ENCODE data around the gene MRPL10.

Gene MRPL10

DNA sequence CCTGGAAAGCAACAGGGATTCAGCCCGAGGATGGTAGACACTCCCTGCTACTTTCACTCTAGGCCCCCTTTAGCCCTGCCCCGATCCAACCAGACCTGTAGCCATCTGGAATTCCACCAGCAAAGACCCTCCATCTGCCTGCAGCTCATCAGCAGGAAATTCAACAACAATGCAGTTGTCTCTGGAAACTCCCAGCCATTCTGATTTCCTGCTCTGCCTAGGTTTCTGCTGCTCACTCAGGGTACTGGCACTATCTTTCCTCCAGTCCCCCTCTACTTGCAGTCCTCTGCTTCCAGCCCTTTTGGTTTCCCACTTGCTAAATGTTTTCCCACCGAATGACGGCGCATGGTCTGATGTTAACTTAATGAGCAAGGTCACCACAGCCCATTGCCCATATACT lies 22.3 kb upstream of the MRPL10 start:
- H3K9ac ChIP-seq (ENCODE audit: low read length): no peak overlapping the region
- no peak overlapping the region for H3K4me3 ChIP-seq (ENCODE audit: low read length)
- no peaks in the 10 kb centered on the region for H3K36me3 ChIP-seq (ENCODE audit: control insufficient read depth, low read depth, low read length)
- no peak overlapping the region for H3K27ac ChIP-seq (ENCODE audit: low read length)
- H3K27me3 ChIP-seq (ENCODE audit: control insufficient read depth, insufficient read depth, low read length): peaks cover 79% of the 10 kb centered on the region
- no peaks in the 10 kb centered on the region for H3K9me3 ChIP-seq (ENCODE audit: control insufficient read depth, low read depth, low read length)
- peaks cover 23% of the 10 kb centered on the region for H3K4me1 ChIP-seq (ENCODE audit: control insufficient read depth, low read depth, low read length)

DNA sequence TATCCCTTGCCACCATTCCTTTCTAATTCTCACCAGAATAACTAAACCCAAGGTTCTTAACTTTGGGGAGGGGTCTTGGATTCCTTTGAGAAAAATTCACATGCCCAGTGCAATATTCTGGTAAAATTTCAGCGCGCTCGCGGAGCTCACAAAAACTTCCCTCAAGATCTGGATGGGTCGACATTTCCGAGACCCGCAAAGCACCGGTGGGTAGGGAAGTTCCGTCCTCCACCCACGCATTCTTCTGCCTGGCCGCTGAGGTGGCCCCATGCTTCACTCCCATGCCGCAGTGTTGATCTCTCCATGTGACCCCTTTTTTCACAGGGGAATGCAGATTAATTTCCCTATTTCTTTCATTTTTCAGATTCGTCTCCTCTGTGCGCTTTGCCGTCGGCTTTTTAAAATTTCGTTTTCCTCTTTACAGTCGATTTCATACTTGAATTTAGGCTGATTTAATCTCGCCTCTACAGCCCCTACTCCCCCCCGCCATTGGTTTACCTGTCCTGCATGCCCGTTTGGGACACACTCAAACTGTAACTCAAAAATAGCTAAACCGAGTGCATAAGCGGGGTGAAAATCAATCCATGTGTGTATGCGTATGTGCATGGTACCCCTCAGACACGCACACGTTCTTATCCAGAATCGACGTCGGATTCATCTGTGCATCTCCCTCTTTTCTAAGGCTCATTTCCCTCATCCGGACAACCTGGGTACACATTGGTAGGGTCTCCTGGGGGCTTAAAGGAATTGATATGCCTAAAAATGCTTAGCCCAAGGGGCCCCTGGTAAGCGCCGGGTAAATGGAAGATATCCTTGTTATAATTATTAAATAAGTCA lies 21.0 kb upstream of the MRPL10 start:
- no peak overlapping the region for H3K27ac ChIP-seq (ENCODE audit: low read length)
- H3K27me3 ChIP-seq (ENCODE audit: control insufficient read depth, insufficient read depth, low read length): peaks cover 92% of the 10 kb centered on the region
- no peaks in the 10 kb centered on the region for H3K9me3 ChIP-seq (ENCODE audit: control insufficient read depth, low read depth, low read length)
- H3K4me3 ChIP-seq (ENCODE audit: low read length): peak overlapping the region; percentile 69
- no peaks in the 10 kb centered on the region for H3K36me3 ChIP-seq (ENCODE audit: control insufficient read depth, low read depth, low read length)
- H3K4me1 ChIP-seq (ENCODE audit: control insufficient read depth, low read depth, low read length): peaks cover 23% of the 10 kb centered on the region
- no peak overlapping the region for H3K9ac ChIP-seq (ENCODE audit: low read length)

DNA sequence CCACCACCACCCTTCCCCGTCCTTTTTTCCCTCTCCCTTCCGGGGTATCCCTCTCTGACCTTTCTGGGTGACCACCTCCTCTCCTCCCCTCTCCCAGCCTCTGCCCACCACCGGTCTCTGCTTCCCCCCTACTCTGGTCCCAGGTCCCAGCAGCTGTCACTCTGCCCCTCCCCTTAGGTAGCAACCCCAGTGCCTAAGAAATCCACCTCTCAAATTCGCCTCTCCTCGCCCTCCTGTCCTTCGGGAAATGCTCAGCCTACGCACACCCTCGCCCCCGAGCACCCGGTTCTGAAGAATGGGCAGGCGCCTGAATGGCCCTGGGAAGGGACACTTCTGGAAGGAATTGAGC lies 20.4 kb upstream of the MRPL10 start:
- H3K9me3 ChIP-seq (ENCODE audit: control insufficient read depth, low read depth, low read length): no peaks in the 10 kb centered on the region
- peak overlapping the region; percentile 69 for H3K4me3 ChIP-seq (ENCODE audit: low read length)
- no peak overlapping the region for H3K9ac ChIP-seq (ENCODE audit: low read length)
- no peaks in the 10 kb centered on the region for H3K36me3 ChIP-seq (ENCODE audit: control insufficient read depth, low read depth, low read length)
- H3K4me1 ChIP-seq (ENCODE audit: control insufficient read depth, low read depth, low read length): peaks cover 23% of the 10 kb centered on the region
- H3K27me3 ChIP-seq (ENCODE audit: control insufficient read depth, insufficient read depth, low read length): peaks cover 98% of the 10 kb centered on the region
- no peak overlapping the region for H3K27ac ChIP-seq (ENCODE audit: low read length)

DNA sequence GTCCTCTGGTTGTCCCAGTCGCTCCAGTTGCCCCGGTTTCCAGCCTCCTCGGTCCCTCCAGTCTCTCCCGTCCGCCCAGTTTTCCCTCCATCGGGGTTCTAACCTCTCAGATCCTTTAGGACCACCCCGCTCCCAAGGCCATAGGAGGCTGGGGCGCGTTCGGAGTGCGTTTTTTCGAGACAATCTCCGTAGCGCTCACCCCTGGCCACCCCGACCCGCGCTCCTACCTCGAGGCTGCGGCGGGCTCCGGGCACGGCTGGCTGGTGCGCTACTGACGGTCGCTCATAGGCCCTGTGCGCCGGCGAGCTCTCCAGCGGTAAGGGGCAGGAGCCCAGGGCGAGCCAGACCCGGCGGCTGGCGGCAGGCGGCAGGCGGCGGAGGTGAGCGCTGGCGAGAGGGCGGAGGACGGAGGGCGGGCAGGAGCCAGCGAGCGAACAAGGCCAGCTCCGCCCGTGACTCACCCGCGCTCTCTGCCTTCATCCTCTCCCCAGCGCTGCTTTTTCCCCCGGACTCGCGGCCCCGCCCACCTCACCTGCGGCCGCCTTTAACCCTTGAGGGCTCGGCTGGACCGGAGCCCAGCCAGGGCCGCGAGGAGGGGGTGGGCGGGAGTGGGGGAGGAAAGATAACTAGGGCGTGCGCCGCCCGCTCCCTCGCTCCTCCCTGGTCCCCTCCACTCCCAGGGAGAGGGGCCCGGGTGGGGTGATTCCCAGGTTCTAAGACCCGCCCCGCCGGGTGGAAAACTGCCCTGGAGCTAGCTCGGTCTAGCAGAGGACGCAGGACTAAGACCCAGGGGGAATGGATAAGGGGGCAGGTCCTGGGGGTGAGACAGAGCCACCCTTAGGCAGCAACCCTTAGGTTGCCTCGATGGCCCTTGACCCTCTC lies 19.6 kb upstream of the MRPL10 start, which contains the start of gene SP6:
Gene SP6 (minus strand): TSS at position 472 of the 882 bp plus-strand sequence. CDS start 2,734 bp downstream, outside the sequence.
- Histone ChIP-seq H3K9ac (ENCODE audit: low read length) (peak within 1 kb of the TSS; percentile 14), H3K36me3 (ENCODE audit: control insufficient read depth, low read depth, low read length) (no peaks in the 10 kb centered on the region), H3K9me3 (ENCODE audit: control insufficient read depth, low read depth, low read length) (no peaks in the 10 kb centered on the region), H3K4me1 (ENCODE audit: control insufficient read depth, low read depth, low read length) (peaks cover 23% of the 10 kb centered on the region), H3K27ac (ENCODE audit: low read length) (no peak within 1 kb of the TSS), H3K4me3 (ENCODE audit: low read length) (peak within 1 kb of the TSS; percentile 69), H3K27me3 (ENCODE audit: control insufficient read depth, insufficient read depth, low read length) (peaks cover 99% of the 10 kb centered on the region)

DNA sequence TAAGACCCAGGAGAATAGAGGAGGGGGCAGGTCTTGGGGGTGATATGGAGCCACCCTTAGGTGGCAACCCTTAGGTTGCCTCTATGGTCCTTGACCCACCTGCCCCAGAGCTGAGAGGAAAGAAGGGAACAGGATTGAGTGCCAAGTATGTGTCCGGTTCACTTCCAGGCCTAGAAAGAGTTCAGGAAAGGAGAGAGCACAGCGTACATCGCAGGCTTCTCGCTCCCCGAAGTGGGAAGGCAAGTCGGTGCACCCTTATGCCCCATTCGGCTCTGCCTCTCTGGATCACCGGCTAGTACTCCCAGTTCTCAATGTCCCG lies 19.0 kb upstream of the MRPL10 start:
- peak overlapping the region; percentile 14 for H3K9ac ChIP-seq (ENCODE audit: low read length)
- no peak overlapping the region for H3K27ac ChIP-seq (ENCODE audit: low read length)
- H3K9me3 ChIP-seq (ENCODE audit: control insufficient read depth, low read depth, low read length): no peaks in the 10 kb centered on the region
- peaks cover 99% of the 10 kb centered on the region for H3K27me3 ChIP-seq (ENCODE audit: control insufficient read depth, insufficient read depth, low read length)
- peak overlapping the region; percentile 69 for H3K4me3 ChIP-seq (ENCODE audit: low read length)
- peaks cover 23% of the 10 kb centered on the region for H3K4me1 ChIP-seq (ENCODE audit: control insufficient read depth, low read depth, low read length)
- no peaks in the 10 kb centered on the region for H3K36me3 ChIP-seq (ENCODE audit: control insufficient read depth, low read depth, low read length)

DNA sequence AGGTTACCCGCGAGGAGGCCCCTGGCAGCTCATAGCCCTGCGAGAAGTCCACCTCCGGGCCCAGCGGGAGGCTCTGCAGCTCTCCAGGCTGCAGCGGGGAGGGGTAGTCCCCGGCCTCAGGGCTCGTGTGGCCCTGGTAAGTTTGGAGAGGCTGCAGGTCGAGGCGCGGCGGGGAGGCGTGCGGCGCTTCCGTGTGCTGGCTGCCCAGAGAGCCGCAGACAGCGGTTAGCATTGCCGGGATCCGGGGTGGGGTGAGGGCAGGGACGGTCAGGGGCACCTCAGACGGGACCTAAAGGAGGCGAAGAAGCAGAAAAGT lies 16.8 kb upstream of the MRPL10 start:
- Histone ChIP-seq H3K9me3 (ENCODE audit: control insufficient read depth, low read depth, low read length) (no peaks in the 10 kb centered on the region), H3K27ac (ENCODE audit: low read length) (no peak overlapping the region), H3K9ac (ENCODE audit: low read length) (no peak overlapping the region), H3K27me3 (ENCODE audit: control insufficient read depth, insufficient read depth, low read length) (peaks cover 85% of the 10 kb centered on the region), H3K4me1 (ENCODE audit: control insufficient read depth, low read depth, low read length) (peaks cover 25% of the 10 kb centered on the region), H3K36me3 (ENCODE audit: control insufficient read depth, low read depth, low read length) (no peaks in the 10 kb centered on the region), H3K4me3 (ENCODE audit: low read length) (peak overlapping the region; percentile 49)

DNA sequence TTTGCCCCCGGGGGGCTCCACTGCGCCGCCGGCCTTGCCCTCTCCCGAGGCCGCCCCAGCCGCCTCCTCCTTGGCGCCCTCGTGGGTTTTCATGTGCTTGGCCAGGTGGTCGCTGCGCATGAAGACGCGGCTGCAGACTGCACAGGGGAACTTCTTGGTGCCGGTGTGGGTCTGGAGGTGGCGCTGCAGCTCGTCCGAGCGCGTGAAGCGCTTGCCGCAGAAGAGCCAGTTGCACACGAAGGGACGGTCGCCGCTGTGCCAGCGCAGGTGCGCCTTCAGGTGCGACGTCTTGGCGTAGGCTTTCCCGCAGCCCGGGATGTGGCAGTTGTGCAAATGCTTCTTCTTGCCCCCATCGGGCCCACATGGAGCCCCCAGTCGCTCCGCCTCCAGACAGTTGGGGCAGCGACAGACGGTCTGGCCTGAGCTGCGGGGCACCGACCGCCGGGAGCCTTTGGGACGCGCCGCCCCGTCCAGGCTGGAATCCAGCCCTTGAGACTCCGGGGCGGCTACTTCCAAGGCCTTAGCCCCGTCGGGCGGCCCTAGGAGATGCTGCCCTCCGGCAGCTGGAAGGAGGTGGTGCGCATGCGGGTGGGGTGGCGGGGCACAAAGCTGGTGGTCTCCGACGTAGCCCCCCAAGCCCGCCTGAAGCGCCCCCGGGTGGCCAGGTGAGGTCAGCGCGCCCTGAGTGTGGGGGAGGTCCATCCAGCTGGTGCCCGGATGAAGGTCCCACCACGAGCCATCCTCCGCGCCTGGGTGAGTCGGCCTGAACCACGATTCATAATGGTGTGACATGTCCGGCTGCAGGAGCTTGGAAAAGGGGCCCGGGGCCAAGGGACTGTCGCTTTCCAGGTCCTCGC lies 16.2 kb upstream of the MRPL10 start:
- Histone ChIP-seq H3K27ac (ENCODE audit: low read length) (no peak overlapping the region), H3K27me3 (ENCODE audit: control insufficient read depth, insufficient read depth, low read length) (peaks cover 79% of the 10 kb centered on the region), H3K9me3 (ENCODE audit: control insufficient read depth, low read depth, low read length) (no peaks in the 10 kb centered on the region), H3K4me1 (ENCODE audit: control insufficient read depth, low read depth, low read length) (peaks cover 24% of the 10 kb centered on the region), H3K9ac (ENCODE audit: low read length) (no peak overlapping the region), H3K36me3 (ENCODE audit: control insufficient read depth, low read depth, low read length) (no peaks in the 10 kb centered on the region), H3K4me3 (ENCODE audit: low read length) (peak overlapping the region; percentile 49)

DNA sequence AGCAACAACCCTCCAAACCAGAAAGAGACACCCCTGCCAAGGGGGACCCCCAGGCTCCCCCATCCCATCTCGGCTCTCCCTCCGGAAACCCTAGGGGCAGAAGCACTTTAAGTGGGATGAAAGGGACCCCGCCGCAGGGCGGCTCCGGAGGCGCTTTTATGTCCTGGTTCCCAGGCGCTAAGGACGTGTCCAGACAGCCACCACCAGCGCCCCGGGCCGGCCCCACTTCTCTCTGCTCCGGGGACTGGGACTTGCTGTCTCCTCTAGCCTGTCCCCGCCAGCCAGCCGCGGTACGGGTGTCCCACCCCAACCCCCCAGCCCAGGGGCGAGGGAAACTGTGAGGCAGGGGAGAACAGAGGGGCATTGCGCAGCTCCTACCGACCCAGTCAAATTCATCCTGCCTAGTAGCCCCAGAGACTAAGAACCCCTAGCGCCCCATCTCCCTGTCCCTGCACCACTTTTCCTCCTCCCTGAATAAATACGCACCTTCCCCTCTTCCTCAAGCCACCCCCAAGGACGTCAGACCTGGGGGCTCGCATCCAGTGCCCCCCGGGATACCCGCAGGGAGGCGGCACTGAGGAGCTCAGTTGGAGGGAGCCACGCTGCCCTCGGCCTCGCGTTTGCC lies 15.5 kb upstream of the MRPL10 start:
- Histone ChIP-seq H3K4me1 (ENCODE audit: control insufficient read depth, low read depth, low read length) (peaks cover 16% of the 10 kb centered on the region), H3K27me3 (ENCODE audit: control insufficient read depth, insufficient read depth, low read length) (peaks cover 71% of the 10 kb centered on the region), H3K4me3 (ENCODE audit: low read length) (peak overlapping the region; percentile 31), H3K9ac (ENCODE audit: low read length) (no peak overlapping the region), H3K27ac (ENCODE audit: low read length) (no peak overlapping the region), H3K36me3 (ENCODE audit: control insufficient read depth, low read depth, low read length) (no peaks in the 10 kb centered on the region), H3K9me3 (ENCODE audit: control insufficient read depth, low read depth, low read length) (no peaks in the 10 kb centered on the region)

DNA sequence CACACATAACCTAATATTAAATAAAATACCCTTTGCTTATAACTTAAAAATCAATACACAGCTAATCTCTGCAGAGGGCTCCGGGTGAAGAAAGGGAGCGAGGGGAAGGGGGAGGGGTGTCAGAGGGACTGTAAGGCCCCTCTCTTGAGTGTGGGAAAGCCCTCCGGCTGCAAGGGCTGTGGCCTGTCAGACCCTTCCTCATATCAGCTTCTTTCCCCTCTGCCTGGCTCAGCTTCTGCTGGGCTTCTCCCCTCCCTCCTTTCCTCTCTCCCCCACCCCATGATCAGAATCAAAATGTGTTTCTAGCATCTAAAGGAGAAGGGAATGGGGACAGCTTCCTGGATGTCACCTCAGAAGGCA lies 14.4 kb upstream of the MRPL10 start:
- no peaks in the 10 kb centered on the region for H3K9me3 ChIP-seq (ENCODE audit: control insufficient read depth, low read depth, low read length)
- no peak overlapping the region for H3K27ac ChIP-seq (ENCODE audit: low read length)
- no peaks in the 10 kb centered on the region for H3K36me3 ChIP-seq (ENCODE audit: control insufficient read depth, low read depth, low read length)
- no peak overlapping the region for H3K4me3 ChIP-seq (ENCODE audit: low read length)
- H3K4me1 ChIP-seq (ENCODE audit: control insufficient read depth, low read depth, low read length): peaks cover 16% of the 10 kb centered on the region
- no peak overlapping the region for H3K9ac ChIP-seq (ENCODE audit: low read length)
- H3K27me3 ChIP-seq (ENCODE audit: control insufficient read depth, insufficient read depth, low read length): peaks cover 62% of the 10 kb centered on the region

DNA sequence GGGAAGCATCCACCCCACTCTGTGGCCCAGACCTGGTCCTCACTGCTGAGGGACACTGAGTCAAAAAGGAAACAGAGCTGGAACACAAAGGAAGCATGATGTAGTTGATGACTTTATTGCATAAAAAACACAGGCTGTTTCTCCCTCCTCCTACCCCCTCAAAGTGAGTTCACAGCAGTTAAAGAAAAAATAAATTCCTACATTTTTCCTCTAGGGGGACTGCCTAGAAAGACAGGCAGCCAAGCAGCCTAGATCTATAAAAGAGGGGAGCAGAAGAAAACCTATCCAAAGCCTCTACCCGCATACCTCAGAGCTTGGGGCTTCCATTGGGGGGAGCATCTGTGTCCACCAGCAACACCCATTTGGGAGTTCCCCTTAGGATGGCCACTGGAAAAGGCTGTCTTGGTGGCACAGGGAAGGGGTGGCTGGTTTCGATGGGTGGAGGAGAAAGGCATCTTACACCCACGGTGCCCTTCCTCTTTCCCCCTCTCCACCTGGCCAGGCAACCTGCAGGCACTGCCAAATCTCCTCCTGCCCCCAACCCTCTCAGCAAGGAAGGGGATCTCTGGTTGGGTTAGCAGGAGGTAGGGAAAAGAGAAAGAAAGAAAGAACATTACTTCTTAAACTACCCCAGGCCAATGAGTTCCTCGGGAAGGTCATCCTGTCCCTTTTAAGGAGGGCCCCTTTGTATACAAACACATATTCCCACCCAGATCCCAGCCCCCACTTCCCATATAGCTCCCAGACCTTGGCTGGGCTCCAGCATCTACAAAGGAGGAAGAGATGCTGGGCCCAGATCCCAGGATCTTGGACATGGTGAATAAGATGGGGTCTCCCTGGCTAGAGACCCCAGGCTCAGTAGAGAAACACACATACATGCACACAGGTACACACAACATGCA lies 13.7 kb upstream of the MRPL10 start:
- Histone ChIP-seq H3K27me3 (ENCODE audit: control insufficient read depth, insufficient read depth, low read length) (peaks cover 55% of the 10 kb centered on the region), H3K36me3 (ENCODE audit: control insufficient read depth, low read depth, low read length) (no peaks in the 10 kb centered on the region), H3K4me1 (ENCODE audit: control insufficient read depth, low read depth, low read length) (peaks cover 11% of the 10 kb centered on the region), H3K4me3 (ENCODE audit: low read length) (no peak overlapping the region), H3K9ac (ENCODE audit: low read length) (no peak overlapping the region), H3K9me3 (ENCODE audit: control insufficient read depth, low read depth, low read length) (no peaks in the 10 kb centered on the region), H3K27ac (ENCODE audit: low read length) (no peak overlapping the region)

All from iPS-18a (cell line).